Kidney (tissue), 14 donors: ENCODE data around the gene ASB6. TPM values are rescaled to one million over a fixed set of nuclear protein-coding genes. Genes with fewer than 3 reads are reported as not detected.

Experiments used
- DNase-seq, 5 donors: peaks; one replicate each; pipeline ENCODE4 v3.0.0-alpha.2; 2013 to 2020
- FAIRE-seq: peaks from 2 replicates; lab custom pipeline; 2012; peaks lifted over from hg19 to GRCh38; lab: Jason Lieb, UNC
- H3K27ac ChIP-seq, 2 donors: one replicate each; pipeline ENCODE4 v1.7.0; 2013; ENCODE audit warnings: low read depth in 2 of 2, low read length in 2 of 2, inconsistent platforms in 1 of 2
- H3K27me3 ChIP-seq: one replicate; pipeline ENCODE4 v1.7.1; 2013; ENCODE audit warnings: low read length, inconsistent platforms; ENCODE audit not compliant: control insufficient read depth, insufficient read depth
- H3K36me3 ChIP-seq, 3 donors: one replicate each; pipeline versions ENCODE4 v1.7.0 to v1.7.1; 2013; ENCODE audit warnings: low read length in 3 of 3, control low read depth in 1 of 3, inconsistent platforms in 1 of 3; ENCODE audit not compliant: insufficient read depth in 3 of 3, control insufficient read depth in 2 of 3
- H3K4me1 ChIP-seq, 3 donors: one replicate each; pipeline versions ENCODE4 v1.7.0 to v1.7.1; 2013; ENCODE audit warnings: low read length in 3 of 3, inconsistent platforms in 1 of 3, low read depth in 1 of 3; ENCODE audit not compliant: control insufficient read depth in 2 of 3, insufficient read depth in 2 of 3
- H3K4me3 ChIP-seq, 3 donors: one replicate each; pipeline versions ENCODE4 v1.7.0 to v1.8.1; 2013; ENCODE audit warnings: low read length in 3 of 3, control low read depth in 1 of 3, inconsistent platforms in 1 of 3
- H3K9ac ChIP-seq, 3 donors: one replicate each; pipeline versions ENCODE4 v1.7.0 to v1.7.1; 2013; ENCODE audit warnings: low read length in 3 of 3, control low read depth in 1 of 3, inconsistent platforms in 1 of 3
- H3K9me3 ChIP-seq, 3 donors: one replicate each; pipeline versions ENCODE4 v1.7.0 to v1.7.1; 2013; ENCODE audit warnings: low read length in 3 of 3, control low read depth in 1 of 3, inconsistent platforms in 1 of 3; ENCODE audit not compliant: control insufficient read depth in 2 of 3, insufficient read depth in 1 of 3
- intact Hi-C: fragments of 100-400 bp; cut with DNase I; formaldehyde crosslinking; loops from one replicate; pipeline ENCODE4 v1.11.1; 2022
- polyA plus RNA-seq: library from polyadenylated mRNA; stranded (reverse); fragments of 350-450 nt; fragmentation: Illumina TruSeq; extraction: RNeasy Lipid Tissue Mini Kit (QIAGEN cat#74804); gene quantifications from one replicate; pipeline ENCODE4 v1.2.3, GENCODE V29; 2014; ENCODE audit warnings: low read depth, low replicate concordance; ENCODE audit not compliant: insufficient read depth
- total RNA-seq: library from RNA; stranded (reverse); fragmentation: NEBNext Ultra II Directional; extraction: Animal tissue kit (Norgen Biotek cat#: 25700); gene quantifications from one replicate; pipeline ENCODE4 v1.2.1, GENCODE V29; 2021
- TF ChIP-seq, protein P1 (sequence below): IDR thresholded peaks from 3 replicates; pipeline ENCODE4 v1.5.1; 2012; ENCODE audit warnings: mild to moderate bottlenecking, moderate library complexity, borderline replicate concordance; ENCODE audit not compliant: insufficient read depth; ENCODE audit errors: extremely low read depth
- donor health status: control.
- donor health status: control.
- donor health status: control.
- donor health status: control.
- donor health status: control.
- donor health status: DM: yes; HTN: yes; CAD: no.
- donor health status: Normal renal cell carcinoma (clear cell type).

The ASB6 gene
- total and polyA plus RNA-seq, 2 donors from 2014 or later = 18.1 to 22.5 TPM

GRCh38 chr9:129619787-129620668 is 21.9 kb downstream of the ASB6 start:
- Histone ChIP-seq H3K4me3 (peak overlapping the region; percentile 12 to 59 (median 14)), H3K4me1 (peaks cover 0 to 5% (median 4%) of the 10 kb centered on the region in 3 donors), H3K27me3 (no peaks in the 10 kb centered on the region), H3K9me3 (no peaks in the 10 kb centered on the region), H3K27ac (no peak overlapping the region), H3K9ac (peak overlapping the region in 2 of 3 donors; percentile 24 to 58), H3K36me3 (no peaks in the 10 kb centered on the region)
- no peak for FAIRE-seq
- DNase-seq = peak in 4 of 5 donors; percentile 60 to 86 (median 80)
- TF ChIP-seq, protein P1, sequence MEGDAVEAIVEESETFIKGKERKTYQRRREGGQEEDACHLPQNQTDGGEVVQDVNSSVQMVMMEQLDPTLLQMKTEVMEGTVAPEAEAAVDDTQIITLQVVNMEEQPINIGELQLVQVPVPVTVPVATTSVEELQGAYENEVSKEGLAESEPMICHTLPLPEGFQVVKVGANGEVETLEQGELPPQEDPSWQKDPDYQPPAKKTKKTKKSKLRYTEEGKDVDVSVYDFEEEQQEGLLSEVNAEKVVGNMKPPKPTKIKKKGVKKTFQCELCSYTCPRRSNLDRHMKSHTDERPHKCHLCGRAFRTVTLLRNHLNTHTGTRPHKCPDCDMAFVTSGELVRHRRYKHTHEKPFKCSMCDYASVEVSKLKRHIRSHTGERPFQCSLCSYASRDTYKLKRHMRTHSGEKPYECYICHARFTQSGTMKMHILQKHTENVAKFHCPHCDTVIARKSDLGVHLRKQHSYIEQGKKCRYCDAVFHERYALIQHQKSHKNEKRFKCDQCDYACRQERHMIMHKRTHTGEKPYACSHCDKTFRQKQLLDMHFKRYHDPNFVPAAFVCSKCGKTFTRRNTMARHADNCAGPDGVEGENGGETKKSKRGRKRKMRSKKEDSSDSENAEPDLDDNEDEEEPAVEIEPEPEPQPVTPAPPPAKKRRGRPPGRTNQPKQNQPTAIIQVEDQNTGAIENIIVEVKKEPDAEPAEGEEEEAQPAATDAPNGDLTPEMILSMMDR = no peak
- intact Hi-C loops = loop anchor here (5.0 kb wide), 1 partner anchor 483 kb away; no protein-coding TSS in a partner anchor

DNA sequence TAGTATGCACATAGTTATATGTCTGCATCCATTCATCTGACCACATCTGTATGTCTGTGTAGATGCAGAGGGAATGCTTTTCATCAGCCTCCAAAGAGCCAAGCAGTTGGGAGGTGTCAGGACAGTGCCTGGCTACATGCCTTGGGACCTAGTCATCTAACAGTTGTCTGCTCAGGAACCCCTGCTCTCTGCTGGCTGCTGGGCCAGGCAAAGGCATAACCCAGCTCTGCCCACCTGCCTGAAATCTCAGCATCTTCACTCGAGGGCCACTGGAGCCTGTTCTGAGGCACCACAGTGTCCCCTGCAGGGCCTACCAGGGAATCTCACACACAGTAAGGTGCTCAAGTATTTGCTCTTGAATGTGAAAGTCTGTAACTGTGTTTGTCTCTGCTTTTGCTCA is 24.8 kb downstream of the ASB6 start:
- no peaks in the 10 kb centered on the region for H3K36me3 ChIP-seq
- H3K4me3 ChIP-seq = no peak overlapping the region
- H3K4me1 ChIP-seq = peaks cover 0 to 14% (median 4%) of the 10 kb centered on the region in 3 donors
- DNase-seq (peak in 2 of 5 donors; percentile 33 to 50), FAIRE-seq (no peak)
- intact Hi-C loops = loop anchor here (5.0 kb wide), 1 partner anchor 480 kb away; no protein-coding TSS in a partner anchor
- no peak overlapping the region for H3K9ac ChIP-seq
- H3K27me3 ChIP-seq = no peaks in the 10 kb centered on the region
- H3K9me3 ChIP-seq = no peaks in the 10 kb centered on the region
- TF ChIP-seq, protein P1 = peak; percentile 30
- no peak overlapping the region for H3K27ac ChIP-seq

DNA sequence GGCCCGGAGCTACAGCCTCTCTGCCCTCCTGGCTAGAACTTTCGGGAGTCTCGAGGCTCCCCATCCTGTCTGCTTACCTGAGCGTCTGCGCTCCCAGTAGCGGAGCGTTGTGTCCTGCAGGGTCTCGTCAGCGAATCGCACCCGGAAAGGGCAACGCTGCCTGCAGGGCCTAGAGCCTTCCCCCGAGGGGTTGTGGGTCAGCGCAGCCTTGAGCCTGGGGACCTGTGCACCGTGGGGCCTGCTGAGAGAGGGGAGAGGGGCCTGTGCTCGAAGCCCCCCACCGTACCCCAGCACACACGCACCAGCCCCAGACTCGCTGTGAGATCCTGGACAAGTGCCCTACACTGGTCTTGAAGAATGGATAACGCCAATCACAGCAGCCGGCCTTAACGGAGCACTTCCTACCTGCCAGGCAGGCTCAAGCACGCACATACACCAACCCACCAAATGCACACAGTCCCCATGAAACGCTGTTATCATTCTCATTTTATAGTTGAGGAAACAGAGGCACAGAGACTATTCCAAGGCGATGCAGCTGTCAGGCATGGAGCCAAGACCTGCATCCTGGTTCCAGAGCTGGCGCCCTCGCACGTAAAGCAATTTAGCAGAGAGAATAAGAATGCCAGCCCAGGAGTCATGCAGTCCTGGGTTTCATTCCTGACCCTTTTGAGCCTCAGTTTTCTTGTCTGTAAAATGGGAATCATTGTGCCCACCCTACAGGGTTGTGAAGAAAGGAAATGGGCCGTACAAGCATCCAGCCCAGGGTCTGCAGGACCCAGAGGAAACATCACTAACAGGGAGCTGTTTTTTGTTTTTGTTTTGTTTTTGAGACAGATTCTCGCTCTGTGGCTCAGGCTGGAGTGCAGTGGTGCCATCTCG is 26.3 kb downstream of the ASB6 start:
- H3K9ac ChIP-seq = no peak overlapping the region
- peaks cover 0 to 18% (median 6%) of the 10 kb centered on the region in 3 donors for H3K4me1 ChIP-seq
- H3K9me3 ChIP-seq = no peaks in the 10 kb centered on the region
- peak in 1 of 5 donors; percentile 45 for DNase-seq
- no peak for FAIRE-seq
- no peak overlapping the region for H3K4me3 ChIP-seq
- H3K27ac ChIP-seq = no peak overlapping the region
- no peaks in the 10 kb centered on the region for H3K36me3 ChIP-seq
- TF ChIP-seq, protein P1 = no peak
- intact Hi-C loops = loop anchor here (5.0 kb wide), 1 partner anchor 478 kb away; no protein-coding TSS in a partner anchor
- no peaks in the 10 kb centered on the region for H3K27me3 ChIP-seq
